Sigmoid colon (tissue), 4 donors: ENCODE results near the gene TCF12.

Experiments used
- EP300 ChIP-seq, 4 donors: sonication (generic); formaldehyde crosslinking; IDR thresholded peaks; one replicate each; pipeline ENCODE4 v1.6.1; 2017; ENCODE audit warnings: antibody characterized with exemption in 4 of 4
- POLR2A ChIP-seq, 2 donors: fragments of 450-650 bp; IDR thresholded peaks; one replicate each; pipeline ENCODE4 v1.6.1; 2016; ENCODE audit warnings: antibody characterized with exemption in 2 of 2, mild to moderate bottlenecking in 2 of 2, moderate library complexity in 2 of 2
- POLR2AphosphoS5 ChIP-seq, 4 donors: sonication (generic); formaldehyde crosslinking; IDR thresholded peaks; one replicate each; pipeline ENCODE4 v1.6.1; 2017; ENCODE audit warnings: antibody characterized with exemption in 4 of 4
- TF ChIP-seq, protein P1 (sequence below), 4 experiments: fragments of 450-650 bp in 3 of 4; fragments of 200-600 bp in 1 of 4; IDR thresholded peaks; one replicate each; pipeline ENCODE4 v1.5.1; 2016 to 2019; ENCODE audit warnings: antibody characterized with exemption in 4 of 4, mild to moderate bottlenecking in 3 of 4, moderate library complexity in 2 of 4

DNA sequence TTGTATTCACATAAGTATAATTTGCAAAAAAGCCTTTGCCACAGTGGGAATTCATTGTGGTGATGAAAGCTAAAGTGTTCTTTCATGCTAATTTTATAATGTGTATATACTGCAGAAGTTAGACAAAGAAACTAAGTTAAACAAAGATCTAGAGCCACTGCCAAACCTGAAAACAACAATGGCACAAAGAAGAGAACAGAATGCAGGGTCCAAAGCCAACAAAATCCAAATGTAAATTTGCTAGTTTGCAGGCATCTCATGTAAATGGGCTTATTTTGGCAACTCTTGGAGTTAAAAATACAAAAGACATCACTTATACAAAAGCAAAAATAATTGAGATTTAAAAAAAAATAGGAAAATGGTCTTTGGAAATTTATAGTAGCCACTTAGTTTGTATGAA lies 123.0 kb downstream of the TCF12 start:
- TF ChIP-seq POLR2A (IDR thresholded peaks at IDR 0.05) (no peak), POLR2AphosphoS5 (IDR thresholded peaks at IDR 0.05) (no peak), EP300 (IDR thresholded peaks at IDR 0.05) (no peak)
- TF ChIP-seq, protein P1, sequence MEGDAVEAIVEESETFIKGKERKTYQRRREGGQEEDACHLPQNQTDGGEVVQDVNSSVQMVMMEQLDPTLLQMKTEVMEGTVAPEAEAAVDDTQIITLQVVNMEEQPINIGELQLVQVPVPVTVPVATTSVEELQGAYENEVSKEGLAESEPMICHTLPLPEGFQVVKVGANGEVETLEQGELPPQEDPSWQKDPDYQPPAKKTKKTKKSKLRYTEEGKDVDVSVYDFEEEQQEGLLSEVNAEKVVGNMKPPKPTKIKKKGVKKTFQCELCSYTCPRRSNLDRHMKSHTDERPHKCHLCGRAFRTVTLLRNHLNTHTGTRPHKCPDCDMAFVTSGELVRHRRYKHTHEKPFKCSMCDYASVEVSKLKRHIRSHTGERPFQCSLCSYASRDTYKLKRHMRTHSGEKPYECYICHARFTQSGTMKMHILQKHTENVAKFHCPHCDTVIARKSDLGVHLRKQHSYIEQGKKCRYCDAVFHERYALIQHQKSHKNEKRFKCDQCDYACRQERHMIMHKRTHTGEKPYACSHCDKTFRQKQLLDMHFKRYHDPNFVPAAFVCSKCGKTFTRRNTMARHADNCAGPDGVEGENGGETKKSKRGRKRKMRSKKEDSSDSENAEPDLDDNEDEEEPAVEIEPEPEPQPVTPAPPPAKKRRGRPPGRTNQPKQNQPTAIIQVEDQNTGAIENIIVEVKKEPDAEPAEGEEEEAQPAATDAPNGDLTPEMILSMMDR (IDR thresholded peaks at IDR 0.05), result no peak
